Measurements from ENCODE around the gene CUTC. TPM values are rescaled to one million over a fixed set of nuclear protein-coding genes. Genes with fewer than 3 reads are reported as not detected.

The CUTC gene
- total RNA-seq, 1 donor from 2014 or later: 14.4 TPM

DNA sequence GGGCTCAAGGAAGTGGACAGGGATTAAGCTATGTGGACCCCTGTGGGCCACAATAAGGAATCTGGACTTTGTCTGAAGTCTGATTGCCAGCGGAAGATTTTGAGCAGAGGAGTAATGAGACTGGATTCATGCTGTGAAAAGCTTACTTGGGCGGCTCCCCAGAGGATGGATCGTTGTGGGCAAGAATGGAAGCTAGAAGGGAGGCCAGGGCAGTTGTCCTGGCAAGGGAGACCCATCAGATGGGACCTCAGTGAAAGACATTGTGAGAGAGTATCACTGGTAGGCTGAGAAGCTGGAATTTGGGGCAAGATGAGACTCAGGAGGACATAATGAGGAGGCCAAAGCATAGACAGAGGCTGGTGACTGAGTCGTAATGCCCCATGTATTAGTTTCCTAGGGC, 66.0 kb downstream of the CUTC start:
- Mint-ChIP-seq H3K9me3 (ENCODE audit: low read depth) (no peaks in the 10 kb centered on the region), H3K27me3 (ENCODE audit: low read depth) (no peaks in the 10 kb centered on the region), H3K36me3 (ENCODE audit: low read depth) (no peaks in the 10 kb centered on the region), H3K4me3 (ENCODE audit: unreplicated experiment) (no peak overlapping the region), H3K4me1 (ENCODE audit: low read depth) (no peaks in the 10 kb centered on the region), H3K27ac (ENCODE audit: unreplicated experiment) (no peak overlapping the region)
- TF ChIP-seq, protein P1, sequence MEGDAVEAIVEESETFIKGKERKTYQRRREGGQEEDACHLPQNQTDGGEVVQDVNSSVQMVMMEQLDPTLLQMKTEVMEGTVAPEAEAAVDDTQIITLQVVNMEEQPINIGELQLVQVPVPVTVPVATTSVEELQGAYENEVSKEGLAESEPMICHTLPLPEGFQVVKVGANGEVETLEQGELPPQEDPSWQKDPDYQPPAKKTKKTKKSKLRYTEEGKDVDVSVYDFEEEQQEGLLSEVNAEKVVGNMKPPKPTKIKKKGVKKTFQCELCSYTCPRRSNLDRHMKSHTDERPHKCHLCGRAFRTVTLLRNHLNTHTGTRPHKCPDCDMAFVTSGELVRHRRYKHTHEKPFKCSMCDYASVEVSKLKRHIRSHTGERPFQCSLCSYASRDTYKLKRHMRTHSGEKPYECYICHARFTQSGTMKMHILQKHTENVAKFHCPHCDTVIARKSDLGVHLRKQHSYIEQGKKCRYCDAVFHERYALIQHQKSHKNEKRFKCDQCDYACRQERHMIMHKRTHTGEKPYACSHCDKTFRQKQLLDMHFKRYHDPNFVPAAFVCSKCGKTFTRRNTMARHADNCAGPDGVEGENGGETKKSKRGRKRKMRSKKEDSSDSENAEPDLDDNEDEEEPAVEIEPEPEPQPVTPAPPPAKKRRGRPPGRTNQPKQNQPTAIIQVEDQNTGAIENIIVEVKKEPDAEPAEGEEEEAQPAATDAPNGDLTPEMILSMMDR (IDR thresholded peaks at IDR 0.05): no peak
- no peak for DNase-seq (ENCODE audit: low spot score)

DNA sequence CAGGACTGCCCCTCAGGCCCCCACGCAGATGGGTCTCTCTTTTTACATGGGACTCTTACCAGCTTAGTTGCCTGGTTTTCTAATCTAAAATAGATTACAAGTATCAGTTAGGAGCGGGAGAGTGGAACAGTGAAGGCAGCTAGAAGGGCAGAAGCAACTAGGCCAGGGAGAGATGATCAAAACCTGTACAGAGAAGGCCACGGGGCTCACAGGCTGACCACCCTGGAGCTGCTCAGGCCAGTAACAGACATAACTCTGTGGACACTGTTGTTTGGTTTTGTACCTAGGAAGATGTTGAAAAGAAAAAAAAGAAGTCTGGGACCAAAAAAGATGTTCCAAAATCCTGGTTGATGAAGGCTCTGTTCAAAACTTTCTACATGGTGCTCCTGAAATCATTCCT, 66.9 kb downstream of the CUTC start:
- DNase-seq (ENCODE audit: low spot score): no peak

DNA sequence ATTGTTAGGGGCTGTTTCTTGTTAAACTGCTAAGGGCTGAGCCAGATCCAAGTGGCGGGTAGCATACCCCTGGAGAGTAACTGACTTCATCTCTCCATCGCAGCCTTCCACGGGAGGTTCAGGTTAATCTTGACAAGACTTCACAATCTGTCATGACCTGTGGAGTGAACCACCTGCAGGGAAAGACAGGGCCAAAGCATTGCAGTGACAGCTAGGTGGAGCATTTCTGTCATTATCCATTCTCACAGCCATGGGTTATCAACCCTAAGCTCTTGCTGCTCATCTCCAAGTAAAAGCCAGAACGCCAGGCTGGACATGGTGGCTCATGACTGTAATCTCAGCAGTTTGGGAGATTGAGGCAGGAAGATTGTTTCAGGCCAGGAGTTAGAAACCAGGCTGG, 67.6 kb downstream of the CUTC start:
- H3K4me1 Mint-ChIP-seq (ENCODE audit: low read depth): no peaks in the 10 kb centered on the region

More for the DNA sequence above, 66.9 kb downstream of the CUTC start:
- H3K27me3 Mint-ChIP-seq (ENCODE audit: low read depth): peaks cover 4% of the 10 kb centered on the region
- no peak overlapping the region for H3K4me3 Mint-ChIP-seq (ENCODE audit: unreplicated experiment)
- no peaks in the 10 kb centered on the region for H3K9me3 Mint-ChIP-seq (ENCODE audit: low read depth)
- H3K27ac Mint-ChIP-seq (ENCODE audit: unreplicated experiment): no peak overlapping the region
- no peaks in the 10 kb centered on the region for H3K4me1 Mint-ChIP-seq (ENCODE audit: low read depth)
- H3K36me3 Mint-ChIP-seq (ENCODE audit: low read depth): no peaks in the 10 kb centered on the region
- TF ChIP-seq, protein P1 (IDR thresholded peaks at IDR 0.05): no peak

DNA sequence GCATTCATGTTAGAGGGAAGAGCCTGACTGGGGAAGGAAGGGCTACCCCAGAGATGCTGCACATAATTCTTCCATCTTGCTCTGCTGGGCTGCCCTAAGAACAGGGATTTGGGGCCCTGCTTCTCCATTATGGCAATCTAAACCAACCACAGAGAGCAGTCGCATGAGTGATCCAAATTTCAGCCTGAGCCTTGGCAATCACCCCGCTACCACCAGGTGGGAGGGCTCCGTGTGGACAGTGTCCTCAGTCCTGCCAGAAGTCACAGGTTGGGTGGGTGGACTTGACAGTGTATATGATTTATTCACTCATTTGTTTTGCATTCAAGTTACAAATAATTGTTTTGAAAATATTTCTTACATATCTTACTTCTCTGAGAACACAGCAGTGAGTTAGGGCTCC, 72.4 kb downstream of the CUTC start:
- Mint-ChIP-seq H3K4me3 (ENCODE audit: unreplicated experiment) (no peak overlapping the region), H3K27ac (ENCODE audit: unreplicated experiment) (no peak overlapping the region), H3K27me3 (ENCODE audit: low read depth) (peaks cover 4% of the 10 kb centered on the region), H3K36me3 (ENCODE audit: low read depth) (no peaks in the 10 kb centered on the region), H3K4me1 (ENCODE audit: low read depth) (no peaks in the 10 kb centered on the region), H3K9me3 (ENCODE audit: low read depth) (no peaks in the 10 kb centered on the region)
- TF ChIP-seq, protein P1 (IDR thresholded peaks at IDR 0.05): no peak
- no peak for DNase-seq (ENCODE audit: low spot score)

More for the DNA sequence above, 67.6 kb downstream of the CUTC start:
- TF ChIP-seq, protein P1 (IDR thresholded peaks at IDR 0.05): no peak
- H3K4me3 Mint-ChIP-seq (ENCODE audit: unreplicated experiment): no peak overlapping the region
- no peaks in the 10 kb centered on the region for H3K36me3 Mint-ChIP-seq (ENCODE audit: low read depth)
- H3K27ac Mint-ChIP-seq (ENCODE audit: unreplicated experiment): no peak overlapping the region
- H3K27me3 Mint-ChIP-seq (ENCODE audit: low read depth): peaks cover 4% of the 10 kb centered on the region
- H3K9me3 Mint-ChIP-seq (ENCODE audit: low read depth): no peaks in the 10 kb centered on the region
- no peak for DNase-seq (ENCODE audit: low spot score)

DNA sequence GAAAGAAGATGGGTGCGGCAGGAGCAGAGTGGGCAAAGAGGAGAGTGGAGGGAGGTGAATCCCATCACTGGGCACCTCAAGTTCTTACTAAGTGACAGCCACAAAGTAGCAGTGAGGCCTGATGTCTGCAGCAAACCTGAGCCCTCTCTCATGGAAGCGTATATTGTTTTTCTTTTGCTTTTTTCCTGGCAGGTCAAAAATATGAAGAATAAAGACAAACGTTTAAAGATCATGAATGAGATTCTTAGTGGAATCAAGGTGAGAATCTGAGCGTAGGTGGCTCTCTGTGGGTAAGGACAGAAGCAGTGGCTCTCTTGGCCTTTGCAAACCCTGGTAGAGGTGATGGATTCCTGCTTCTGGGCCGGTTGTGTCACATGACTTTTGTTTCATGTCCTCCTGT, 73.2 kb downstream of the CUTC start:
- peaks cover 4% of the 10 kb centered on the region for H3K27me3 Mint-ChIP-seq (ENCODE audit: low read depth)
- H3K27ac Mint-ChIP-seq (ENCODE audit: unreplicated experiment): no peak overlapping the region
- TF ChIP-seq, protein P1 (IDR thresholded peaks at IDR 0.05): no peak
- no peaks in the 10 kb centered on the region for H3K4me1 Mint-ChIP-seq (ENCODE audit: low read depth)
- H3K9me3 Mint-ChIP-seq (ENCODE audit: low read depth): no peaks in the 10 kb centered on the region
- no peak for DNase-seq (ENCODE audit: low spot score)
- H3K36me3 Mint-ChIP-seq (ENCODE audit: low read depth): no peaks in the 10 kb centered on the region
- H3K4me3 Mint-ChIP-seq (ENCODE audit: unreplicated experiment): no peak overlapping the region

Other genes with a start within 250 kb of the CUTC start
- not detected in 3 replicates for gene NKX2-3, start 199.3 kb upstream of the CUTC start, total RNA-seq
- gene SLC25A28, start 111.8 kb upstream of the CUTC start, total RNA-seq: 26.4 to 46.7 TPM (median 31.9 TPM) in 3 replicates
- 28.8 to 32.3 TPM (median 29.5 TPM) in 3 replicates for gene ENTPD7, start 72.7 kb upstream of the CUTC start, total RNA-seq
- 20.8 to 29.8 TPM (median 21.3 TPM) in 3 replicates for gene COX15, start 107 bp upstream of the CUTC start, total RNA-seq
- 0.57 to 0.69 TPM (median 0.63 TPM) in 3 replicates for gene ABCC2, start 50.4 kb downstream of the CUTC start, total RNA-seq

All from chondrocyte (in vitro differentiated cells).